A549 (cell line): Measurements from ENCODE around the gene RPL21.

Source experiments
- CHD2 ChIP-seq: fragments of 150-350 bp; IDR thresholded peaks from 2 replicates; pipeline ENCODE4 v1.6.1; 2014; ENCODE audit warnings: low read length; ENCODE audit not compliant: partially characterized antibody
- EP300 ChIP-seq, 2 experiments: fragments of >200 bp; sonication (Bioruptor Twin); formaldehyde crosslinking; IDR thresholded peaks; 2 replicates in 1 of 2; 3 replicates in 1 of 2; pipeline ENCODE4 v1.6.1; 2016 to 2017
- FOXS1 ChIP-seq: fragments of 250-450 bp; sonication (Bioruptor Pico); IDR thresholded peaks from 2 replicates; pipeline ENCODE4 v1.5.0; 2020; ENCODE audit warnings: mild to moderate bottlenecking, moderate library complexity
- JUN ChIP-seq, 2 experiments: fragments of >200 bp; sonication (Bioruptor Twin); formaldehyde crosslinking; IDR thresholded peaks; 2 replicates in 1 of 2; 3 replicates in 1 of 2; pipeline ENCODE4 v1.6.1; 2016 to 2017
- KDM1A ChIP-seq: fragments of 200-600 bp; sonication (generic); IDR thresholded peaks from 2 replicates; pipeline ENCODE4 v1.6.1; 2016; ENCODE audit warnings: low read depth, mild to moderate bottlenecking
- KDM5A ChIP-seq: fragments of 200-600 bp; sonication (generic); IDR thresholded peaks from 2 replicates; pipeline ENCODE4 v1.6.1; 2016; ENCODE audit warnings: antibody characterized with exemption, mild to moderate bottlenecking
- MAZ ChIP-seq: fragments of 150-350 bp; IDR thresholded peaks from 2 replicates; pipeline ENCODE4 v1.6.1; 2014; ENCODE audit warnings: antibody characterized with exemption, low read depth, low read length, borderline replicate concordance
- MYC ChIP-seq: IDR thresholded peaks from 2 replicates; pipeline ENCODE4 v1.6.1; 2012; ENCODE audit warnings: mild to moderate bottlenecking, inconsistent platforms, low read length, improper control_type of control experiment, borderline replicate concordance
- PBX3 ChIP-seq: IDR thresholded peaks from 2 replicates; pipeline ENCODE4 v1.6.1; 2012
- POLR2A ChIP-seq: IDR thresholded peaks from 2 replicates; pipeline ENCODE4 v1.6.1; 2012; ENCODE audit warnings: mild to moderate bottlenecking, low read length
- RFX5 ChIP-seq: fragments of 450-650 bp; IDR thresholded peaks from 2 replicates; pipeline ENCODE4 v1.7.1; 2014; ENCODE audit warnings: antibody characterized with exemption, mild to moderate bottlenecking, moderate library complexity
- SREBF2 ChIP-seq: fragments of 450-650 bp; IDR thresholded peaks from 2 replicates; pipeline ENCODE4 v1.6.1; 2014; ENCODE audit warnings: mild to moderate bottlenecking, moderate library complexity
- ZNF302 ChIP-seq: fragments of 250-450 bp; sonication (Bioruptor Pico); IDR thresholded peaks from 2 replicates; pipeline ENCODE4 v1.9.0; 2021; ENCODE audit warnings: inconsistent platforms, mild to moderate bottlenecking, moderate library complexity
- TF ChIP-seq, protein P1 (sequence below): fragments of >200 bp; sonication (Bioruptor Twin); formaldehyde crosslinking; IDR thresholded peaks from 3 replicates; pipeline ENCODE4 v1.5.1; 2016

- TF ChIP-seq, protein P1, sequence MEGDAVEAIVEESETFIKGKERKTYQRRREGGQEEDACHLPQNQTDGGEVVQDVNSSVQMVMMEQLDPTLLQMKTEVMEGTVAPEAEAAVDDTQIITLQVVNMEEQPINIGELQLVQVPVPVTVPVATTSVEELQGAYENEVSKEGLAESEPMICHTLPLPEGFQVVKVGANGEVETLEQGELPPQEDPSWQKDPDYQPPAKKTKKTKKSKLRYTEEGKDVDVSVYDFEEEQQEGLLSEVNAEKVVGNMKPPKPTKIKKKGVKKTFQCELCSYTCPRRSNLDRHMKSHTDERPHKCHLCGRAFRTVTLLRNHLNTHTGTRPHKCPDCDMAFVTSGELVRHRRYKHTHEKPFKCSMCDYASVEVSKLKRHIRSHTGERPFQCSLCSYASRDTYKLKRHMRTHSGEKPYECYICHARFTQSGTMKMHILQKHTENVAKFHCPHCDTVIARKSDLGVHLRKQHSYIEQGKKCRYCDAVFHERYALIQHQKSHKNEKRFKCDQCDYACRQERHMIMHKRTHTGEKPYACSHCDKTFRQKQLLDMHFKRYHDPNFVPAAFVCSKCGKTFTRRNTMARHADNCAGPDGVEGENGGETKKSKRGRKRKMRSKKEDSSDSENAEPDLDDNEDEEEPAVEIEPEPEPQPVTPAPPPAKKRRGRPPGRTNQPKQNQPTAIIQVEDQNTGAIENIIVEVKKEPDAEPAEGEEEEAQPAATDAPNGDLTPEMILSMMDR = no peak
- TF ChIP-seq JUN (IDR thresholded peaks at IDR 0.05) (no peak), POLR2A (no peak), RFX5 (no peak), FOXS1 (CRISPR knock-in tag) (no peak), MYC (no peak), SREBF2 (no peak), CHD2 (no peak), EP300 (IDR thresholded peaks at IDR 0.05) (no peak), KDM5A (no peak), KDM1A (no peak), MAZ (no peak), PBX3 (no peak), ZNF302 (CRISPR knock-in tag) (no peak)
Measured at GRCh38 chr13:27295660-27296059, 44.3 kb downstream of the RPL21 start.
